ENCODE measurements around the gene CDH5.

GRCh38 chr16:66358231-66358630 lies 8.3 kb upstream of the CDH5 start:
- no peak for TF ChIP-seq CTCF (conservative IDR thresholded peaks at IDR 0.05; ENCODE audit: low read depth, low read length)
- TF ChIP-seq EZH2 (IDR thresholded peaks at IDR 0.05; ENCODE audit: borderline replicate concordance, low read depth, low read length, poor library complexity, severe bottlenecking): no peak

Data from A673 (cell line).